ENCODE results near the gene ATP13A3.
"Not testable (repeated sequence)": the region's sequence is repeated elsewhere in the genome, so short reads cannot be mapped to it uniquely, and the experiment has no call there.

ATP13A3 gene

DNA sequence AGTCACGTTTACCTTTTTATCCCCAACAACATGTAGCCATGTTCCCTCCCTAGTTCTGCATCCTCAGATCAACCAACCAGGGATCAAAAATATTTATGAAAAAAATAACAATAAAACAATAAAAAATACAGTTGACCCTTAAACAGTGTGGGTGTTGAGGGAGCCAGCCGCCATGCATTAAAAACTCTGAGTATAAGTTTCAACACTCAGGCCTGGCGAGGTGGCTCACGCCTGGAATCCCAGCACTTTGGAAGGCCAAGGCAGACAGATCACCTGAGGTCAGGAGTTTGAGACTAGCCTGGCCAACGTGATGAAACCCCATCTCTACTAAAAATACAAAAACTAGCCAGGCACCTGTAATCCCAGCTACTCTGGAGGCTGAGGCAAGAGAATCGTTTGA is 12.7 kb upstream of the ATP13A3 start:
- DNase-seq = not testable (repeated sequence)

DNA sequence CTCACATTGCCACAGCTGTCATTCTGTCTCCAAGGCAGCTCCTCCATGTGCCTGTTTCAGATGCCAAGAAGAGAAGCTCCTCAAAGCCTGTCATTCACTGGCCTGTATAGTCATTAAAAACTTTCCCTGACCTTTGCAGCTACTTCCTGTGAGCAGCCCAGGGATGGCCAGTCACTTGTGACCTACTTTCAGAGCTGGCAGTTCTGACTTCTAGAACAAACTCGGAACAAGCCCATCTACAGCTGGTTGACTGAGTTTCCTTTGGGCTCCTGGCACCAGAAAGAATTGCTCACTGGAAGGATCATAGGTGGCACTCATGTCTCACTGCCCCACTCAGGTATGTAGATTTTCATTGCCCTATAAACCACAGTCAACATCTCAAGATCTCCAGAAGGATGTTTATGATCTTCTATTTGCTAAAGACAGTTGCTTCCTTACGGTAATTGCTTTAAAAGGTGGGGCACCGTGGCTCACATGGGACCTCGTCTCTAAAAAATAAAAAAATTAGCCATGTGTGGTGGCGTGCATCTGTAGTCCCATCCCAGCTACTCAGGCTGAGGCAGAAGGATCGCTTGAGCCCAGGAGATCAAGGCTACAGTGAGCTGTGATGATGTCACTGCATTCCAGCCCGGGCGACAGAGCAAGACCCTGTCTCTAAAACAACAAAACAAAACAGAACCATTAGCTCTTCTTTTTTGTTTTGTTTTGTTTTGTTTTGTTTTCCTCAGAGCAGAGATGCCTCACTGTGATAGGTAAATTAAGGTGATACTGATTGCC is 11.2 kb upstream of the ATP13A3 start:
- DNase-seq = no peak

DNA sequence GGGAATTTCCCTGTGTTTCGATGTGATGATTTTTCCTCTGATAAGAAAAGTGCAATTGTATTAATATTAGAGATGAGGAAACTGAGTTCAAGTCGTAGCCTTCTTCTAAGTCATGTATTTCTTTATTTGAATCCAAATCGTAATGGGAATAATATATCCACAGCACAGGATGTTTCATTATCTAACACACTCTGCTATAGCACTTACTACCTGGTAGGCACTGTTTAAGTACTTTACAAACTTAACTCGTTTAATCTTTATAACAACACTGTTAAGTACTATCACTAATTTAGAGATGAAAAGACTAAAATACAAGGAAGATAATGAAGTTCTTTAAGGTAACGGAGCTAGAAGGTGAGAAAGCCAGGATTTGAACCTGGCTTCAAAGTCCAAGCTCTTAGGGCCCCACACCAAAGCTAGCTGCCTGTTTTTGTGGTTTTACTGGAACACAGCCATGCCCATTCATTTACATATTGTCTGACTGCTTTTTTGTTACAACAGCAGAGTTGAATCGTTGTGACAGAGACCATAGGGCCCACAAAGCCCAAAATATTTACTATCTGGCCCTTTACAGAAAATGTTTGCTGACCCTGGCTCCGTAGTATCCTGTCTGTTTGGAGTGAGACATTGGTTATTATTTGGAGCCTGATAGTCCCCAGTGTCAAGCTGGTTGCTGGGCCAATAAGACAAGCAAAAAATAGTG is 9.6 kb upstream of the ATP13A3 start:
- no peak for DNase-seq

GRCh38 chr3:194494951-194495374 is 8.2 kb upstream of the ATP13A3 start:
- no peak for DNase-seq

GRCh38 chr3:194493995-194494927 is 7.5 kb upstream of the ATP13A3 start:
- not testable (repeated sequence) for DNase-seq

DNA sequence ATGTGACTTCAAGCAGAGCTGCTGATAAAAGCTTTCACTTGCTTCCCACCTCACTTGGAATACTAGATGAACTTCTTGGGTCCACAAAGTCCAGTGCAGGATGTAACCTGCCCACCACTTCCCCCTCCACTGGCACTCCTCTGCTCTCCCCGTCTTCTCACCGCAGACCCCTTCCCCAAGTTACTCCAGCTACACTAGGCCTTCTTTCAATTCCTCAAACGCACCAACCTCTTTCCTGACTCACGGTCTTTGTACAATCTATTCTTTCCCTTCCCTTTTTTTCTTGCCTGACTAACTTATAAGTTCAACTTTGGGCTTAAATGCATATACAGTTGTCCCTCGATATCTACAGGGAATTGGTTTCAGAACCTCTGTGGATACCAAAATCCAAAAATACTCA is 5.2 kb upstream of the ATP13A3 start:
- no peak for DNase-seq

DNA sequence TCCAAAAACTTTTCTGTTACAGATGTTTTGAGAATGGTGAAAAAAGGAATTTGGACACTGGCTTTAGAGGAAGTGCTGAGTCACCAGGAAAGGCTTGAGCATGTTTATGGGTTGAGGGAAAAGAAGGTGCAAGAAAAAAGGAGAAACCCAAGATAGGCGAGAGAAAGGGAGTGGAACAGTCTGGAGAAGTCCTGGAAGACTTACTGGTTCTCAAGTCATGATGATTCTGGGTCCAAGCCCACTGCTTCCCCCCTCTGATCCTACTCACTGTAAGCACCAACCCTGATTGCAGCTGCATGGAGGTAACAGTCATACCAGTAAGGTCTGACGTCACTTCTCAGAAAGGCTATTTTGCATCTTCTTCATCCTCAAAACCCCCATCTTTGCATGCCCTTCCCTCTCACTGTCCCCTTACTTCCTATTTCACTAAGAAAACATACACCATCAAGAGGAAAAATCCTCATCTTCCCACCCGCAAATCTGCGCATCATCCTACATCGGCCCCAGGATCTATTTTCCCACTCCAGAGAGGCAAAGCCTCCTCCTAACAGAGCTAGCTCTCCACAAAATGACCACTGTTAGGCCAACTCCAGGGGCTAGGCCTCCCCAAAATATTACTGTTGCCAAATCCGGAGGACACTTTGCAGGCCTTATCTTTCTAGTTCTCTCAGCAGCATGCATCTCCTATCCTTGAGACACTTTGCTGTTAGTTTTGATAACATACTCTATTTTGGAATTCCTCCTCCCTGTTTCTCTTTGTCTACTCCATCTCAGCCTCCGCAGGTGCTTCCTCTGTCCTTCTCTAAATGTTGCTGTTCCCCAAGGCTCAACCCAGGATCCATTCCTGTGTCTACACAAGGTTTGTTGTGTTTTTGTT is 3.2 kb upstream of the ATP13A3 start:
- DNase-seq = no peak

DNA sequence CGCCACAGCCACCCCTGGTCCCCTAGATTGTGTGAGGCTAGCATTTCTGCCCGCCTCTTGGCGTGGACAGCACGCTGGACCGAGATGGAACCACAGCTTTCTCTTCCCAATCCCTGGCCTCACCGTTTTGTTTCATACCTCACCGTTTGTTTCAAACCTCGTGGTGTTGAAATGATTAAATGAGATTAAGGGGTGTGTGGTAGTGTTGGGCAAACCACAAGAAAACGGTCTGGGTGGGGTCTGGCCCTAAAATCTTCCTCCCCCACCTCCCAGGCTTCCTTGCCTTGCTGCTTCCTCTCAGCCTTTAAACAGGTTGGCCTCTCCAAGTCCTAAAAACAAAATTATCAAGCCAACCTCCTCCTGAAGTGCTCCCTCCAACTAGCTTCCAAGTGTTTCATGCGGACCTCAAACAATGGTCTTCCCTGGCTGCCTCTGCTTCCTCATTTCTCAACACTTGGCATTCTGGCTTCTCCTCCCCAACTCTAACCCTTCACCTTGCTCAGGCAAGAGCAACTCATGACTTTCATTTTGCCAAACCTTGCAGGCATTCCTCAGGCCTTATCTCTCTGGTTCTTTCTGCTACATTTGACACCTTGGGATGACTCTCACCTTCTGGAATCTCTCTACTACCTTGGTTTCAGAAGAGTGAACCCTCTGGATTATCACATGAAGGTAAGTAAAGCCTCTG is 1.4 kb upstream of the ATP13A3 start:
- no peak for DNase-seq

DNA sequence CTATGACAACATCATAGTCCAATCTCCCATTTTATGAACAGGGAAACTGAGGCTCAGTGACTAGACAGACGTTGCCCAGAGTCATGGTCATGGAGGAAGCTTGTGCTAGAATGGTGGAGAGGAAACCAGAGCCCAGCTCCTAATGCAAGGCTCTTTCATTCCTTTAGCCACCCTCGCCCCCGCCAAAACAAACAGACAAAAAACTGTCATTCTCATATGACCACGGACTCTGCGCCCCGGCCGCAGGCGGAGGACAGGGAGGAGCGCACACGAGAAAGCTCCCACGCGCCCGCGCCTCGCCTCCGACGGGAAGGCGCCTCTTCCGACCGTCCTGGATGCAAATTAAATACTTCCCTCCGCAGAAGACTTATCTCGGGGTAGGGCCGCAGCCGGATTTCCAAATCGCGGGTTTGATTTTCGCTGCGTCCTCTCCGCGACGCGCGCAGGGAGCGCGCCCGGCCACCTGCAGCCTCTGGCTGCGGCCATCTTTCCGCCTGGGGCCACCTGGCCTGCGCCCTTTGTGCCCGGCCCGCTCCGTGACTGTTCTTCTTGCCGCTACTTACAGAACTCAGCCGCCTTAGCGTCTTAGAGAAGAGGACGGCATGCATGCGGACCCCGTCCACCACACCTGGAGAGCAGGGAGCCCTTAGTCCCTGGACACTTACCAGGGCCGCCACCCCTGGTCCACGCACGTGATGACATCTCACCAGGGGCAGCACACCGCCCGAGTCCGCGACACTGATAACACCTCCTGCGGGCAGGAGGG is 670 bp upstream of the ATP13A3 start:
- no peak for DNase-seq

DNA sequence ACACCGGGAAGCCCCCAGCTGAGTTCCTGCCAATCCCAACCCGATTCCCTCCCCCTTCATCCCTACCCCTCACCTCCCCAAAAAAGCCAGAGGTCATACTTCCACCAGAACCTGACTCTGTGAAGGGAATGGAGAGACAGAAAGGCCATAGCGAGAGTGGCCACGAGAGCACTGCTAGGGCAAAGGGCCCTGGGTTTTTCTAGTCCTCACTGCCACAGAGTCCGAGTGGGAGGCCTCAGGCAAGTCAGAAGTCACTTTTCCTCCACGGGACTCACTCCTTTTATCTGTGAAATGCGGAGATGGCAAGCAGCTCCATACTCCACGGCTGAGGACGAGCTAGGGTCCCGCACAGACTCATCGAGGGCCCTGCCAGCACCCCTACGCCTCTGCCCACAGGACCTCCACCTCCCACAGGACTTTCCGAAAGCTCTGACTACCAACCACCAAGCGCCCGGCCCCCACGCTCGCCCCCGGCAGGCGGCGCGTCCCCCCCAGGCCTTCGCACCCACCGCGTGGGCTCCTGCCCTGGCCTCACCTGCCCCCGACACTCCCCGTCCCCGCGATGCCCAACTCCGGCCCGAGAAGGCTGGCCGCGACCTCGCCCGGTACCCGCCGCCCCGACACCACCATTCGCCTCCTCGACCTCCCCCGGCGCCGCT is 792 bp downstream of the ATP13A3 start:
- DNase-seq = peak; percentile 43

- no peak for DNase-seq
Observed at GRCh38 chr3:194485468-194485880, 1.3 kb downstream of the ATP13A3 start.

GRCh38 chr3:194484614-194485013 is 2.2 kb downstream of the ATP13A3 start:
- no peak for DNase-seq

GRCh38 chr3:194483850-194484249 is 3.0 kb downstream of the ATP13A3 start:
- no peak for DNase-seq

DNA sequence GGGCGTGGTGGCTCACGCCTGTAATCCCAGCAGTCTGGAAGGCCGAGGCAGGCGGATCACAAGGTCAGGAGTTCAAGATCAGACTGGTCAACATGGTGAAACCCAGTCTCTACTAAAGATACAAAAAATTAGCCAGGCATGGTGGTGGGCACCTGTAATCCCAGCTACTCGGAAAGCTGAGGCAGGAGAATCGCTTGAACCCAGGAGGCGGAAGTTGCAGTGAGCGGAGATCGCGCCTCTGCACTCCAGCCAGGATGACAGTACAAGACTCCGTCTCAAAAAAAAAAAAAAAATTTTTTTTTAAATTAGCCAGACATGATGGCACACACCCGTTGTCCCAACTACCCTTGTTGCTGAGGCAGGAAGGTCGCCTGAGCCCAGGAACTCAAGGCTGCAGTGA is 4.0 kb downstream of the ATP13A3 start:
- DNase-seq = not testable (repeated sequence)

- DNase-seq = no peak
Observed at GRCh38 chr3:194482196-194482593, 4.6 kb downstream of the ATP13A3 start.

DNA sequence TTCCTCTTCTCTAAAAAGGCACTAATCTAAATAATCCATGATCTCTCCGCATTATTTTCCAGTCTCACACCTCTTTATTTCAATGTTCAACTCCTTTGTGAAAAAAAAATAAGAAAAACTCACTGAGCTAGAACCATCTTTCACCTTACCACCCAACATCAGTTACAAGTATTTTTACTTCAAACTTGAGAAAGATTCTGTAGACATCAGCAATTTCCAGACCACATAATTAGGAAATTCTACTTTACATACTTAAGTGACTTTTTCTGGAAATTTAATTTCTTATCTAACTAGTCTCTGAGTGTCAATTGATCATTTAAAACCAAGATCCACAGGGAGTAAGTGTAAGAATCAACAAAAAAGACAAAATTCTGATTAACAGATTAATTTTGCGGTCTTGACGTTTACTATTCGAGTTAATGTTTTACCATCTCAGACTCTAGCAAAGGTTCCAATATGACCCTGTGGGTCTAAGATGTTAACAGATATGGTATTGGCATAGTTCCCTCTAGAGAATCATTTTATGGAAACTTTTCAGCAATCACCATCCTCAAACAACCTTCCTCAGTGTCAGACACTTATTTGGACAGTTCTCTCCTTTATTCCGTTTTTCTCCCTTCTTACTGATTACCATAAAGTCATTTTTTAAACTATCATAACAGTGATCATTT is 5.1 kb downstream of the ATP13A3 start:
- DNase-seq = no peak

DNA sequence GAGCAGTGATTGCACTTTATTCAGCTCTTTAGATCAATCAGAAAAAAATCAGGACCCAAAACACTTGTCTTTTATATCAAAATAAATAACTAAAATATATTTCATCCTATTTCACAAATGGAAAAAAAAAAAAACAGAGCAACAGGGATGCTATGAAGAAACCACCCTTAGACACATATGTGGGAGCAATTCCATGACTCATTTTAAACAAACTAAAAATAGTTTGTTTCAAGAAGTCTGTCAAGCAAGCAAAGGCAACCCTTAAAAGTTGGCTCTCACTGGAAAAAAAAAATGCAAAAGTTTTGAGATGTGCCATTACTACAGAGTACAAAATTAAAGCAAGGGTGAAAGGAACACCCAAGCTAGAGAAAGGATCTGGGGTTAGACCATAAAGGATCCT is 5.7 kb downstream of the ATP13A3 start:
- no peak for DNase-seq

DNA sequence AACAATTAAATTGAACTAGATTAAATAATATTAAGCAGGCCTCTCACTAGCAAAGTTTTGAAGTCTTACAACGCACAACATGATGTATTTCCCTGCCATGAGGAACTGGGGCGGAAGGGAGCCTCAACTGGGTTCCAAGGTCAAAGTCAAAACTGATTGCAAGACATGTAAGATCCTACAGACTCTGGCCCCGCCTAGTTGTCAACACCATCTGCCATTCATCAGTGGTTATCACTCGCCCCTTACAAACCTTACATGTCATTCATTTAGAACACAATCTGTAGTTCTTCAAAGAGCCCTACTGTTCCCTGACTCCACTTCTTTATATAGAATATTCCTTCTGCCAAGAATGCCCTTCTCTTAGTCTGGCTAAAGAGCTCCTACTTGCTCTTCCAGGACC is 10.0 kb downstream of the ATP13A3 start:
- no peak for DNase-seq

DNA sequence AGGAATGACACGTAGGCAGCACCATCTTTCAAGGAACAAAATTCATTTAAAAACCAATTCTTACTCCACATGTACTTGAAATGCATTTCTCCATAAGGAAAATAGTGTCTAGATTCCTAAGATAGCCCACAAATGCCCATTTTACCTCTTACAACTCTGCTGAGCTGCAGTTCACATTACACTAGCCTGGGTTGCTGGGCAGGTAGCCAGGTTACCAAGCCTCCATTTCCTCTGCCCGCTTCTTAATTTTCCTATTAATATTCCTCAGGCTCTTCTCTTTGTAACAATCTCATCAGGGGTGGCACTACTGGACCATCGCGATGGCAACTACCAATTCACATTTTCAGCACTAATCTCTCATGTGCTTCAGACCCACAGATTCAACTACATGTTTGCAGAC is 10.8 kb downstream of the ATP13A3 start:
- no peak for DNase-seq

Data from NK-92 treated with Interleukin-12 subunit alpha and Interleukin-12 subunit beta, amount 100 ng/mL, for 24 hours (cell line).